HG03060 (cell line): ENCODE results near the gene TPRKB.
"Not testable (repeated sequence)": the region's sequence is repeated elsewhere in the genome, so short reads cannot be mapped to it uniquely, and the experiment has no call there.

Experiments
- ATAC-seq: cut with Tn5 transposase; IDR thresholded peaks from one replicate; pipeline ENCODE4 v1.9.1; 2021; ENCODE audit warnings: low read depth, moderate number of reproducible peaks; ENCODE audit not compliant: unreplicated experiment

TPRKB gene

GRCh38 chr2:73736855-73737779 lies at the start of gene TPRKB:
TSS of gene TPRKB (minus strand) at chr2:73737345. CDS start at chr2:73734569, 2,776 bp downstream.
- ATAC-seq, result peak; percentile 80

DNA sequence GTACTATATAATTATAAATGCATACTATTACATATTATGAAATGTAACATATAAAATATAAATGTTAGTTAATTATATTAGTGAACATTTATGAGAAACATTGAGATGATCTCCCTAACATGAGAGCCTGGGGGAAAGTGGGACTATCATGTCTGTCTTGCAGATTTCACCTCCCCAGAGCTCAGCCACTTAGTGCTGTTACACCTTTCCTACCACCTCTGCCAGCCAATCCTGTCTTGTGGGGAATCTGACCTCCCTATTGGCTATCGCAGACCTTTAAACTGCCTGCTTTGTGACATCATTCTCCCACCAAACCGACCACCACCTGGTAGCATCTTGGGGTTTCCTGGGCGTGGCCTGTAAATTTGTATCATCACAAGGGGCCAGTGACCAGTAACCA lies 46.7 kb upstream of the TPRKB start, which contains the start of gene C2orf78:
Gene C2orf78 (plus strand): TSS at position 301 of the 400 bp plus-strand sequence. CDS start 127 bp downstream, outside the sequence.
- not testable (repeated sequence) for ATAC-seq

GRCh38 chr2:73783402-73783801 lies 46.3 kb upstream of the TPRKB start:
- not testable (repeated sequence) for ATAC-seq

DNA sequence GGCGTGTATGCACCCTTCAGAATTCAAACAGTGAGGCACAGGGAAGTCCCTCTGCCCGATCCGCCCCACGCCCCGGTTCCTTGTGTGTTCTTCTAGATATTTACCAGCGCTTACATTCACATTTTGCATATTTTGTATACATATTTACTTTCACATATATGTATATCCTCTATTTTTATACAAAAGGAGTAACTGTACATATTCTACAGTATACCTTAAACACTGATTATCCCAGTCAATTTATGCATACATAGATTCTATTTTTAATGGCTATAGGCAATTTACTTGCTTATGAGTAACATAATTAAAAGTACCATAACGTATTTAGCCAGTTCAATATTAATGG lies 43.1 kb upstream of the TPRKB start:
- no peak for ATAC-seq

GRCh38 chr2:73779467-73780236 lies 42.5 kb upstream of the TPRKB start, which contains the start of gene DUSP11:
TSS of gene DUSP11 (minus strand) at chr2:73780103. CDS start at chr2:73779974, 129 bp downstream.
- peak; percentile 92 for ATAC-seq

DNA sequence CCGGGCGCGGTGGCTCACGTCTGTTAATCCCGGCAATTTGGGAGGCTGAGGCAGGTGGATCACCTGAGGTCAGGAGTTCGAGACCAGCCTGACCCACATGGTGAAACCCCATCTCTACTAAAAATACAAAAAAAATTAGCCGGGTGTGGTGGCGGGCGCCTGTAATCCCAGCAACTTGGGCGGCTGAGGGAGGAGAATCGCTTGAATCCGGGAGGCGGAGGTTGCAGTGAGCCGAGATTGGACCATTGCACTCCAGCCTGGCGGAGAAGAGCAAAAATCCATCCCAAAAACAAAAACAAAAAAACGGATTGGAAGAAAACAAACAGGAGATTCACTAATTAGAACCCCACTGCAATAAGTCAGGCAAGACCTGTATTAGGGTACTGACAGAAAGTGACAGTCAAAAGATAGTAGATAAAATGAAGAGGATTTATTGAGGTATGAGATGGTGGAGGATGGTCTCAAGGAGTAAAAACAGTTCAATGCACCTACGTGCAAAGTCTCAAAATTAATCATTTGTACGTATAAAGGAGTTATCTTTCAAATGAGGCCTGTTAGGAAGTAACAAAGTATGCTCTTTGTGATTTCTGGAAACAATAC lies 41.8 kb upstream of the TPRKB start:
- ATAC-seq, result not testable (repeated sequence)

DNA sequence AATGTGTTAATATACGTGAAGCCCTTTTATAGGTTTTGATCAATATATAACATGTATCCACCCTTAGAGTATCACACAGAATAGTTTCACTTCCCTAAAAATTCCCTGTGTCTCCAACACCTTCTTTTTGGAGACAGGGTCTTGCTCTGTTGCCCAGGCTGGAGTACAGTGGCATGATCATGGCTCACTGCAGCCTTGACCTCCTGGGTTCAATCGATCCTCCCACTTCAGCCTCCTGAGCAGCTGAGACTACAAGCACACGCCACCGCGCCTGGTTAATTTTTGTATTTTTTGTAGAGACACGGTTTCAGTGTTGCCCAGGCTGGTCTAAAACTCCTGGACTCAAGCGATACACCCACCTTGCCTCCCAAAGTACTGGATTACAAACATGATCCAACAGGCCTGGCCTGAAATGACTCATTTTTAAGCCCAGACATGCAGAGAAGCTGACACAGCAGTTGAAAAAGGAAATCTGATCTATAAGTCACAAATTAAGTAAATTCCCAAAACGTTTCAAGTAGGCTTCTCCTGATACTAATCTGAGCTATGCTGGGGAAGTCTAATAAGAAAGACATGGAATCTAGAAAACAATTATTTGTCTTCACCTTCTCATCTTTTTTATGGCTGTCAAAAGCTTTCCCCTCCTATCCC lies 39.8 kb upstream of the TPRKB start:
- no peak for ATAC-seq

DNA sequence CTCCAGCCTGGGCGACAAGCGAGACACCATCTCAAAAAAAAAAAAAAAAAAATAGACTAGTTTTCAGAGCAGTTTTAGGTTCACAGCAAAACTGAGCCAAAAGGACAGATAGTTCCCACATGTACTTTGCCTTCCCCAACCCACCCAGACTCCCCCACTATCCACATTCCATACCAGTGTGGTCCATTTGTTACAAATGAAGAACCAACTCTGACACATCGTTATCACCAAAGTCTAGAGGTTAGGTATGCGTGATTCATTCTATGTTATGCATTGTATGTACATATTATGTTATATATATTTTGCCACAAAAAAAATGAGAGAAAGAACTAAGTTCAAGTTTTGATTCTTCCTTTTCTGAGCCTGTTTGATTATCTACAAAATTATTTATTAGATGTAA lies 39.2 kb upstream of the TPRKB start:
- ATAC-seq, result no peak

DNA sequence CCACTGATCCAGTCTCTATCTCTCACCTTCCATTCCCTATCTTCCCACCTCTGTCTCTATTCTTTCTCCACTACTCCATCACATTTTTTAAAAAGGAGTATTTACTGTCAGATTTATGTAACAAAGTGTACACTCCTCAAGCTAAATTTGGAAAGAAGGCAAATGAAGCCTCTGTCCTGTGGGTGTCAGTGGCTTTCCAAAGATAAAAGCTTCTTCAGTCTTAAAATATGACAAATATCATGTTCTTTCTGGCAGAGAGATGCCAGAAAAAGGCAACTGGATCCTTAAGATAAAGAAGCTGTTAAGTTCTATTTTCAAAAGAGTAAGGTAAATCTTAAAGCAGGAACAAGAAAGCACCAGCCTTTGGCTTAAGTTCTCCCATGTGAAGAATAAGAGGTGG lies 35.7 kb upstream of the TPRKB start:
- no peak for ATAC-seq

GRCh38 chr2:73770725-73771124 lies 33.6 kb upstream of the TPRKB start:
- ATAC-seq, result no peak

GRCh38 chr2:73766994-73767393 lies 29.8 kb upstream of the TPRKB start:
- no peak for ATAC-seq

DNA sequence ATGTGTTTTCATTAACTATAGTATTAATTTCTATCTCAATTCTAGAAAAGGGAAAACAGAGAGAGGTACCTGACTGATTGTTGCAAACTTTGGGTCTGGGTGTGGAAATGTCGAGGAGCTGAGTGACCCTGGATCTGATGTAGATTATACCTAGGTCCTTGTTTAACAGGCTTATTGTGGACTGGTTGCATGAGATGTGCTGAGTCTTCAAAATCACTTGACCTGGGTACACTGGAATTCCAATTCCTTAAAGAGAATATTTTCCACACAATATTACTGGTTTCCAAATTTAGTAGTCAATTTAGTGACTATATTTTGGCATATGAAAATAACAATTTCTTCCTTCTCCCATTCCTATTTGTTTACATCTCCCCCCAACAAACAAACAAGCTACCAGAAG lies 29.2 kb upstream of the TPRKB start:
- no peak for ATAC-seq

DNA sequence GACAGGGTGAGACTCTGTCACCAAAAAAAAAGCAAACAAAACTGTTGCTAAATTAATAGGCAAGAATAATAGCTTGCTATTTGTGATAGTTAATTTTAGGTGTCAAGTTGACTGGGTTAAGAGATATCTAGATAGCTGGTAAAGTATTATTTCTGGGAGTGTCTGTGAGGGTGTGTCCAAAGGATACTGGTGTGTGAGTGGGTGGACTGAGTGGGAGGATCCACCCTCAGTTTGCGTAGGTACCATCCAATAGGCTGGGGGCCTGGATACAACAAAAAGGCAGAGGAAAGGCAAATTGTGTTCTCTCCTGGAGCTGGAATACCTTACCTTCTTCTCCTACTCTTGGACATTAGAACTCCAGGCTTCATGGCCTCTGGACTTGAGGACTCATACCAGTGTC lies 27.8 kb upstream of the TPRKB start:
- ATAC-seq, result no peak

DNA sequence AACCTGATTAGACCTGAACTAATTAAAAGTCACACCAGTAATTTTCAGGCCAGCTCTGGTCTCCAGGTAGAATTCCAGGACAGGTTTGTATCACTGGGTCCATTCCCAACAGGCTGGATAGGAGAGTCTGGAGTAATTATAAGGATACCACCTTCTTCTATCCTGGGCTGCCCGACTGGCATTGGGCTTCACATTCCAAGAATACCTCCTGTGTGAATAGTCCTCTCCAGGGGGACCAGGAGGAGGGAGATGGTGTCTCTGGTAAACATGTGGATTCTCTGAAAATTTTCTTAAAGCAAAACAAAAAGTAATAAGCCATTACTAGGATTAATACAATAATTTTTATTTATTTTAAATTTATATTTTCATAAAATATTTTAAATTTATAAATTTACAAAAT lies 25.4 kb upstream of the TPRKB start:
- ATAC-seq, result no peak

DNA sequence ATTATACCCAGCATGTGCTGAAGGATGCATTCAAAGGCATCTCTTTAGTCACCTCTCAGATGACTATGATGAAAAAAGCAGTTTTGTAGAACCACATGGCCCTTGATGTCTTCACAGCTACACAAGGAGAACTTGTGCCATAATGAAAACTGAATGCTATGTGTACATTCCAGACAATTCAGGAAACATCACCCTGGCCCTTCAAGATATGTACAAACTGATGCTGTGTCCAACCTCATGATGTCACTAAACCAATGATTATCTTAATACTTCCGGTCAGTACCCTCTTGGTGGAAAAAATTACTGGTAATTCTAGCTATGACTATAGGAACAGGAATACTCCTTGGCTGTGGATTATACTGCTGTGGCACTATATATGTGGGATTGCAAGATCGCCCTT lies 22.8 kb upstream of the TPRKB start:
- no peak for ATAC-seq

- no peak for ATAC-seq
Measured at GRCh38 chr2:73759285-73759764, 22.2 kb upstream of the TPRKB start.

DNA sequence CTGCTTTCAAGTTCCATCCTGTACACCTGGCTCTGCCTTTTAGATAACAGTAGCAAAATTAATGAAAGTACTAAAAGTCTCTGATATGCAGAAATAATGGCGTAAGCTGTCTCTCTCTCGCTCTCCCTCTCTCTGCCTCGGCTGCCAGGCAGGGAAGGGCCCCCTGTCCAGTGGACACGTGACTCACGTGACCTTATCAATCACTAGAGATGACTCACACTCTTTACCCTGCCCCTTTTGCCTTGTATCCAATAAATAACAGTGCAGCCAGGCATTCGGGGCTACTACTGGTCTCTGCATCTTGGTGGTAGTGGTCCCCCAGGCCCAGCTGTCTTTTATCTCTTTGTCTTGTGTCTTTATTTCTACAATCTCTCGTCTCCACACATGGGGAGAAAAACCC lies 17.2 kb upstream of the TPRKB start:
- ATAC-seq, result not testable (repeated sequence)

GRCh38 chr2:73749314-73749713 lies 12.2 kb upstream of the TPRKB start:
- ATAC-seq, result no peak

GRCh38 chr2:73746877-73747208 lies 9.7 kb upstream of the TPRKB start:
- no peak for ATAC-seq
